GM19099 (cell line): ENCODE measurements around the gene BICD1.
A peak's percentile ranks its signal among the peaks of the same experiment; 100 is the strongest.

Experiments
- POLR2A ChIP-seq: IDR thresholded peaks from 3 replicates; pipeline ENCODE4 v1.6.1; 2011; ENCODE audit warnings: low read depth; ENCODE audit not compliant: insufficient read length; ENCODE audit errors: extremely low read depth

The BICD1 gene

GRCh38 chr12:32235251-32235650, 128.6 kb downstream of the BICD1 start:
- TF ChIP-seq POLR2A = no peak

GRCh38 chr12:32240162-32240561, 133.5 kb downstream of the BICD1 start:
- no peak for TF ChIP-seq POLR2A

DNA sequence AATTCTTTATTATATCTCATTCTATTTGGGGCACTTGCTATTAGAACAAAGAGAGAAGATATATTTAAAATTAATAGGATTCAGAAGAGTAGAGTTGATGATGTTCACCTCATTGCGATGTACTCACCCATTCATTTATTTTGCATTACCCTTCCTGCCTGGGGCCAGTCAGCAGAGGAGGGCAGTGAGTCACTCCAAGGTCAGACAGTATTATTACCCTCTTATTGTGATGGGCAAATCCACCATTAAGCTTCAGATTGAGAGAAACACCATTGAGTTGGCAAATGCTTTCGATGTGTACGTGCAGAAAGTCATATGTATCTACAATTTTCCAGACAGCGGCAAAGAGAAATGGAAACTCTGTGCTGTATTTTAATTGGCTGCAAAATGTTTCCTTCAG, 134.2 kb downstream of the BICD1 start:
- TF ChIP-seq POLR2A = no peak

- no peak for TF ChIP-seq POLR2A
These were observed 136.0 kb downstream of the BICD1 start for GRCh38 chr12:32242641-32243040.

DNA sequence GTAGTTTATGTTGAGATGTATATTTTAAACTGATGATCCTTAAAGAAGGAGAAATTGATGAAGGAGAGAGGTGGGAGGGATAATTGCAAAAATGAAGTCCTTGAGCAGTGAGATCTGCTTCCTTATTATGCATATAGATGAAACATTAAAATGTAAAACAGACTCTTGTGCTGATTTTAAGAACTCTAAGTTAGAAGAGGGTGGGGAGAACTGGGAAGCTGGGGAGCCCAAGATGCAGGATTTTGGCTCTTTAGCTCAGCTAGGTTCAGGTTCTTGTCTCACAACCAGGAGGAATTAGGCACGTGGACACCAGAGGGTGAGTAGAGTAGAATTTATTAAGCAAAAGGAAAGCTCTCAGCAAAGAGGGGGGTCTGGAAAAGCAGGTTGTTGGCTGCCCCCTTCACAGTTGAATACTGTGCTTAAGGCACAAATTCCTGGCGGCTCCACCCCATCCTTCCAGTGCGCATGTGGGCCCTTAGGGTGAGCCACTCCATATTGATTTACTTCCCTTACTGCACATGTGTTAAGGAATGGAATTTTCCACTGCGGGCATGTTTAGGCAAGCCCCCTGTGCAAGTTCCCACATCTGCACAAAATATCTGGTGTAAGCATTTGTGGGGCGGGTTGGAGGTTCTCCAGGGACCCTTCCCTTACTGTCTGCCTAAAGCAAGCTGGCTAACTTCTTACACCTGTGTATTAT, 141.9 kb downstream of the BICD1 start:
- TF ChIP-seq POLR2A = no peak

- TF ChIP-seq POLR2A = no peak
These were observed 143.1 kb downstream of the BICD1 start for GRCh38 chr12:32249777-32250176.

- peak; percentile 52 for TF ChIP-seq POLR2A
These were observed 145.8 kb downstream of the BICD1 start for GRCh38 chr12:32252199-32253073.

DNA sequence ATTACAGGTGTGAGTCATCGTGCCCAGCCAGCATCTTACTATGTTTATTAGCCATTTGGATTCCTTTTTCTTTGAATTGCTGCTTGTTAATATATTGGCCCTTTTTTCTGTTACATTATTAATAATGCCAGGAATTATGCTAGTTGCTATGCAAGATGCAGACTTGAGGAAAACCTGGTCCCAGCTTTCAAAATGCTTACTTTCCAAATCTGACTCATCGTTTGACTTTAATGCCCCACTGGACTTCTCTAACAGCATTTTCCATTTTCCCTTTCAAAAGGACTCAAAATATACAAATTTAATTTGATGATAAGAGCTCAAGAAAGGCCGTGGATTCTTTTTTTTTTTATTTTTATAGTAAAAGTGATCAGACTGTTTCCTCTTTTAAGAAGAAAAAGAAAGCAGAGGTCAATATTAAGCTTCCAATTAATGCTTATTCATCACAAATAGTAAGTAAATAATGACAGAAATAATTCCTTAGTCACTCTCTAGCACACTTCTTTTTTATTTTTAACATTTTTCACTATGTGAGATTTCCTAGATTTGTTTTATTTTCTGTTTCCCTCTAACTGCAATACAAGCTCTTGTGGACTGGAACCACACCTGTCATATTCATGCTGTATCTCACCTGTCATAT, 146.6 kb downstream of the BICD1 start:
- no peak for TF ChIP-seq POLR2A

DNA sequence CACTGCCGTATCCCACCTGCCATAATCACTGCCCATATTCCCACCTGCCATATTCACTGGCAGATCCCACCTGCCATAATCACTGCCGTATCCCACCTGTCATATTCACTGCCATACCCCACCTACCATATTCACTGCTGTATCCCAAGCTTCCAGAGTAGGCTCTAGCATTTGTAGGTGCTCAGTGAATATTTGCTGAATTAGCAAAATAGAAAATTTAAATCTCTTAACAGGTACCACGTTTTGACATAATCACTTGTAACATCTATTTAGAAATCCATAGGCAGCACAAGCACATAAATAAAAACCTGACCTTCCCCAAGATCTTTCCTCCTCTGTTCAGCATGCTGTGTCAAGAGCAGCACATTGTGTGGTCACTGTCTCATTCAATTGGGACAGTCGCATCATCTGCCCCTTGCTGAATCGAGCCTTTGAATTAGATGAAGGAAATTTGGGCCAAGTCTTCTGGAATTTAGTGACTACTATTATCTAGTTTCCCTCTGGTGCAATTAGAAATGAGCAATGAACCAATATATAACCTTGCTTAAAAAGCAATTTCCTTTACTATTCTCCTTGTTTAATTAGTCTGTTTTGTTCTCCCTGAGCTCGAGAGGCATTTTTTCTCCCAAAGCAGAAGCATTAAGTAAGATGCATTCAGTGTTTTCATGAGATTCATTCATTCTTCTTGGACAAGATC, 147.8 kb downstream of the BICD1 start:
- TF ChIP-seq POLR2A = no peak

- no peak for TF ChIP-seq POLR2A
These were observed 148.9 kb downstream of the BICD1 start for GRCh38 chr12:32255588-32255987.

DNA sequence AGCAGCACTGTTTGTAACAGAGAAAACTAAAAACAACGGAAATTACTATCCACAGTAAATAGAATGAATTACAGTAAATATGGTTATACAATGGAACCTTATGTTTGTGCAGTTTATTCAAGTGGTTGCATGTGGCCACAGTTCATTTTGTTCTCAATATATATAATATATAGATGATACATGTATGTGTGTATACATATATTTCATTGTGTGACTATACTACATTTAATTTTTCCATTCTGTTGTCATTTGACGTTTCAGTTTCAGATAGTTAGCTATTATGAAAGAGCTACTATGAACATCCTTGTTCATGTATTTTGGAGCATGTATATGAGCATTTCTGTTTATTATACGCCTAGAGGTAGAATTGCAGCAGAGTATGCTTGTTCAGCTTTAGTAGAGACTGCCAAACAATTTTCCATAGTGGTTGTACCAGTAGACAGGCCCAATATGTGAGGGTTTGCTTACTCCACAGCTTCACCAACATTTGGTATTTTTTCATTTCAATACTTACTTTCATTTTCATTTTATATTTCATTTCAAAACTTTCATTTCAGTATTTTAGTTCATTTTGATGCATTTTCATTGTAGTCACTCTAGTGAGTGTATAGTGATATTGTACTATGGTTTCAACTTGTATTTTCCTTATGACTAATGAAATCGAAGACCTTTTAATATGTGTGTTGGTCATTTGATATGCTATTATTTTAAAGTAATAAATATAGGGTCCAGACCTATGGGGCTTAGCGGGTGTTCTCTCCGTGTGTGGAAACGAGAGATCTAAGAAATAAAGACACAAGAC, 151.2 kb downstream of the BICD1 start:
- no peak for TF ChIP-seq POLR2A

DNA sequence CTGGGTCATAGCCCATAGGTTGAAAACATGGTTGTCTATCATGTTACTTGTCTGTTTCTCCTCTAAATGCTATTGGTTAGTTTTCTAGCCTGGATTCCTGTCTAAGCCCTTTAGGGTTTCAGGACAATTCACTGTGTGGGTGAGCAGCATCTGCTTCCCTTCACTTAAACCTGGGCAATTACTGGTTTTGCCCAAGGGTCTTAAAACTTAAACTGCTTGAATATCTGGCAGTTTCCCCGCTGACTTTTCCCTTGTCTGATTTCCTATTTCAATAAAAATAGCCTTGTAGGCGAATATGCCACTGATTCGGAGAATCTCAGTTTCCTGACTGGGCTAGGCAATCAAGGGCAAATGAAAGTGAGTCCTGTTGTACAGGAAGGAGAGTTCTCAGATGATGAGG, 154.0 kb downstream of the BICD1 start:
- TF ChIP-seq POLR2A = no peak

DNA sequence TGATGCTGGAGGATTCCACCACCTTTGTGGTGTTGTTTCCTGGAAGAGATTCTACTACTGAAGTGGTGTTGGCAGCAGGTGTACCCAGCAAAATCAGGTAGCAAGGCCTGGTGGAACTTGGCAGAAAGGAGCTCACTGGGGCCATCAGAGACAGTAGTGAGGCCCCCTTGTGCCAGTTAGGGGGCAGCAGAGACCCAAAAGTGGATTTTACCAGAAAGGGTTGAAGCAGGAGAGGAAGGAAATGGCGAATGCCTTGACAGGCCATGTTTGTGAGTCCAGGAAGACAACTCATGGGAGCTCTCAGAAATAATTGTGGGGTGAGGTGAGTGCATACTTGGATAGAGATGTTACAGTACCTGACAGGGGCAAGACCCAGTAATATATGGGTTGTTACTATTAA, 155.0 kb downstream of the BICD1 start:
- TF ChIP-seq POLR2A = no peak

DNA sequence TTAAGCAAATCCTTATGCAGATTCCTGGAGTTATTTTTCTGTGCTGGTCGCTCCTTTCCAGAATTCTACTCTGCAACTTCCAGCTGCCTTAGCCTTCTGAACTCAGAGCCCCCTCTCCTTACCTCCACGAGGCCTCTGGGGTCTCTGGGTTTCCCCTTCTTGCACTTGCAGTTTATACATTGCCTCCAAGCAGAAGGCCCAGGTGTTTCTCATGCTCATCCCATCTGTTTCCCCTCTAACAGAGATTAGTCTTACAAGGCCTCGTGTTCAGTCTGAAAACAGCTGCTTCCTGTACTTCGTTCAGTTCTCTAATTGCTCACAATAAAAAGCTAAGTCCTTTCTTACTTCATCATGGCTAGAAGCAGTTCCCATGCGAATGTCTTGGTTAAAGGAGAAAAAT, 158.3 kb downstream of the BICD1 start:
- TF ChIP-seq POLR2A = no peak

DNA sequence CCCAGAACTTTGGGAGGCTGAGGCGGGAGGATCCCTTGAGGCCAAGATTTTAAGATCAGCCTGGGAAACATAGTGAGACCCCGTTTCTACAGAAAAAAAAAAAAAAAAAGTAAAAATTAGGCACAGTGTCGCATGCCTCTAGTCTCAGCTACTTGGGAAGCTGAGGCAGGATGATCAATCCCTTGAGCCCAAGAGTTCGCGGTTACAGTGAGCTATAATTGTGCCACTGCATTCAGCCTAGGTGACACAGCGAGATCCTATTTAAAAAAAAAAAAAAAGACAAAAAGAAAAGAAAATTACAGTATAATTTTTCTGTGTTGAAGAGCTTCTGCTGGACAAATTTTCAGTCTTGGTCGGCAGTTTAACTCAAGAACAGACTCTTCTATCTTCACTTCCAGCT, 158.8 kb downstream of the BICD1 start:
- no peak for TF ChIP-seq POLR2A

- peak; percentile 19 for TF ChIP-seq POLR2A
These were observed 159.3 kb downstream of the BICD1 start for GRCh38 chr12:32265951-32266350.
